ENCODE measurements around the gene GRID1.

DNA sequence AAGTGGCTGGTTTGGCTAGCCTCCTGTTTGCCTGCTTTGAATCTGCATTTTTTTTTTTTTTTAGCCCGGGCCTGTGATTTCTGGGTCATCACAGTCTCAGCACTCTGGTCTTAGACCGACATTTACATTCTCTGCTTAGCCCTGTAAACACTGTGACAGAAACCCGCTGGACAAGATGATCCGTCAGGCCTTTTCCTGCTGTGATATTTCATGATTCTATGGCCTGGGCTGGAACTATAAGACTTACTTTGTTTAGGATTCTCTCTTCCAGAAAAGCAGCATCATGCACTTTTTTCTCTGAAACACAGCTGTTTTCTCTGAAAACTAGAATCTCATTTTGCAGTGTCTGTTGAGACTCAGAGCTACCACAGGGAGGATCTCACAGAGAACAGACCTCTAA, 705.5 kb downstream of the GRID1 start:
- TF ChIP-seq CTCF (IDR thresholded peaks at IDR 0.05 in 8 of 11, conservative IDR thresholded peaks at IDR 0.05 in 3 of 11): no peak
- TF ChIP-seq POLR2A (IDR thresholded peaks at IDR 0.05): no peak
- TF ChIP-seq POLR2AphosphoS5 (IDR thresholded peaks at IDR 0.05): no peak
